CD4-positive, CD25-positive, alpha-beta regulatory T cell (primary cell): ENCODE measurements around the gene RYR2. TPM values are rescaled to one million over a fixed set of nuclear protein-coding genes. Genes with fewer than 3 reads are reported as not detected.

Experiments used
- ATAC-seq, 2 donors: fragments of 150-1000 bp; cut with Tn5 transposase; one replicate each; pipeline ENCODE4 v1.10.0; 2021; ENCODE audit warnings: low read depth in 2 of 2, moderate number of reproducible peaks in 2 of 2, moderate library complexity in 1 of 2
- DNase-seq, 3 donors: peaks; one replicate each; pipeline versions ENCODE4 v3.0.0 to v3.0.0-alpha.2; 2012 to 2022; ENCODE audit warnings: mixed read lengths in 1 of 3
- H3K27ac ChIP-seq: one replicate; pipeline ENCODE4 v1.7.0; 2013; ENCODE audit warnings: mild to moderate bottlenecking, low read length; ENCODE audit not compliant: insufficient read depth, poor library complexity, severe bottlenecking
- H3K27me3 ChIP-seq: one replicate; pipeline ENCODE4 v1.7.0; 2013; ENCODE audit warnings: low read length; ENCODE audit not compliant: control insufficient read depth, insufficient read depth
- H3K36me3 ChIP-seq: one replicate; pipeline ENCODE4 v1.7.0; 2013; ENCODE audit warnings: mild to moderate bottlenecking, low read length, moderate library complexity; ENCODE audit not compliant: control insufficient read depth, insufficient read depth
- H3K4me1 ChIP-seq: 2 replicates; pipeline ENCODE4 v1.7.0; 2013; ENCODE audit warnings: mild to moderate bottlenecking, low read length; ENCODE audit not compliant: insufficient read depth, control insufficient read depth, poor library complexity, severe bottlenecking
- H3K4me3 ChIP-seq: one replicate; pipeline ENCODE4 v1.7.0; 2013; ENCODE audit warnings: low read depth, mild to moderate bottlenecking, low read length, moderate library complexity
- H3K9me3 ChIP-seq, 2 experiments: 1 replicate in 1 of 2; 2 replicates in 1 of 2; pipeline ENCODE4 v1.7.0; 2013; ENCODE audit warnings: low read length in 2 of 2, mild to moderate bottlenecking in 1 of 2, moderate library complexity in 1 of 2; ENCODE audit not compliant: control insufficient read depth in 2 of 2
- H3K27ac Mint-ChIP-seq, 3 donors: one replicate each; pipeline ENCODE4 v1.8.0; 2020 to 2022; ENCODE audit warnings: mild to moderate bottlenecking in 3 of 3, mixed read lengths in 3 of 3, moderate library complexity in 2 of 3
- H3K27me3 Mint-ChIP-seq: one replicate; pipeline ENCODE4 v1.8.0; 2022; ENCODE audit warnings: mild to moderate bottlenecking, mixed read lengths
- H3K36me3 Mint-ChIP-seq: one replicate; pipeline ENCODE4 v1.8.0; 2020; ENCODE audit warnings: mixed read lengths
- H3K4me1 Mint-ChIP-seq, 4 donors: one replicate each; pipeline ENCODE4 v1.8.0; 2020 to 2022; ENCODE audit warnings: mixed read lengths in 4 of 4, mild to moderate bottlenecking in 1 of 4
- H3K4me3 Mint-ChIP-seq, 4 donors: one replicate each; pipeline ENCODE4 v1.8.0; 2020 to 2022; ENCODE audit warnings: mild to moderate bottlenecking in 4 of 4, mixed read lengths in 4 of 4, moderate library complexity in 3 of 4
- H3K9me3 Mint-ChIP-seq, 7 donors: one replicate each; pipeline ENCODE4 v1.8.0; 2020 to 2022; ENCODE audit warnings: mixed read lengths in 7 of 7, mild to moderate bottlenecking in 3 of 7, moderate library complexity in 2 of 7
- polyA plus RNA-seq, 4 donors: library from polyadenylated mRNA; unstranded; fragments of 300-500 nt; fragmentation: Illumina TruSeq; gene quantifications; one replicate each; pipeline ENCODE4 v1.2.3, GENCODE V29; 2021
- total RNA-seq: library from RNA; stranded (reverse); gene quantifications from one replicate; pipeline ENCODE4 v1.2.3, GENCODE V29; 2022

RYR2 gene
- total and polyA plus RNA-seq, 5 donors from 2014 or later = 0.02 to 0.40 TPM; not detected in 3

GRCh38 chr1:237296861-237297260, 254.9 kb downstream of the RYR2 start:
- Mint-ChIP-seq H3K27me3 (no peaks in the 10 kb centered on the region), H3K4me3 (no peak overlapping the region), H3K4me1 (no peaks in the 10 kb centered on the region), H3K9me3 (peaks cover 0 to 6% (median 2%) of the 10 kb centered on the region in 7 donors), H3K27ac (no peak overlapping the region), H3K36me3 (no peaks in the 10 kb centered on the region)
- Histone ChIP-seq H3K27ac (no peak overlapping the region), H3K4me1 (no peaks in the 10 kb centered on the region), H3K4me3 (no peak overlapping the region), H3K27me3 (no peaks in the 10 kb centered on the region), H3K9me3 (no peaks in the 10 kb centered on the region), H3K36me3 (no peaks in the 10 kb centered on the region)
- ATAC-seq (no peak), DNase-seq (no peak)

DNA sequence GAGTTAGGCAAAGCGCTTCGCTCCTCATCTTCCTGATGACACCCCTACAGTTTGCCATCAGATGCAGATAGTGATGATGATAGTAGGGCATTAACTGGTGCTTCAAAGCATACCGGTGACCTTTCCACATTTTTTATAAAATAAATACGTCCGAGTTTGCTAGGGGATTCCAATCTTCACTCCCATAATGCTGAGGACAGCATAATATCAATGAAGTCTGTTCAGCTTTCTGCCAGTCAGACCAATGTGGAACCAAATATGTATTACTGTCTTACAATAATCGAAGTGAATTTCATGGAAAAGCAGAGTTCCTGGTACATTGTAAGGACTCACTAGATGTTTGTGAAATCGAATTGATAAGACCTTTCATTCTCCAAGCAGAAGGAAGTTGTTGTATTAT, 258.7 kb downstream of the RYR2 start:
- Histone ChIP-seq H3K27ac (no peak overlapping the region), H3K36me3 (no peaks in the 10 kb centered on the region), H3K9me3 (no peaks in the 10 kb centered on the region), H3K4me3 (no peak overlapping the region), H3K4me1 (no peaks in the 10 kb centered on the region), H3K27me3 (no peaks in the 10 kb centered on the region)
- Mint-ChIP-seq H3K27ac (no peak overlapping the region), H3K36me3 (no peaks in the 10 kb centered on the region), H3K4me1 (no peaks in the 10 kb centered on the region), H3K27me3 (no peaks in the 10 kb centered on the region), H3K9me3 (peaks cover 0 to 6% (median 2%) of the 10 kb centered on the region in 7 donors), H3K4me3 (no peak overlapping the region)
- DNase-seq (no peak), ATAC-seq (no peak)

DNA sequence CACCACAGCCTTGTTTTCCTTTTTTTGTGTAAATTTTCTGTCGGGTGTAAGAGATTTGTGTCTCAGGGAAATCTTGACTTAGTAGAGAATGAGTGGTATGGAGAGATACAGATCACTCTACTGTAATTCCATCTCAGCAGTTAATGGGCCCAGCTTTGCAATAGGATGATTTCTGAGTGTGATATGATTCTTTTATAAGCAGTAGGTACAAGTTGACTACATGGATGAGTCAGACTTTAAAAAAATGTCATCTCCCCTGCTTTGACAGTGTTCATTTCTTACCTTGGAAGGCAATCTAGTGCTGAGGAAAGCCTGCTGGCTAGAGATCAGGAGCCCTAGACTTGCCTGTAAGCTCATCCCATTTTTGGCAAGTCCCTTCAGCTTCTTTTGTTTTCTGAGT, 261.9 kb downstream of the RYR2 start:
- Histone ChIP-seq H3K4me3 (no peak overlapping the region), H3K27me3 (no peaks in the 10 kb centered on the region), H3K27ac (no peak overlapping the region), H3K9me3 (no peaks in the 10 kb centered on the region), H3K4me1 (no peaks in the 10 kb centered on the region), H3K36me3 (no peaks in the 10 kb centered on the region)
- Mint-ChIP-seq H3K4me3 (no peak overlapping the region), H3K4me1 (no peaks in the 10 kb centered on the region), H3K36me3 (no peaks in the 10 kb centered on the region), H3K9me3 (peaks cover 0 to 4% (median 0%) of the 10 kb centered on the region in 7 donors), H3K27me3 (no peaks in the 10 kb centered on the region), H3K27ac (no peak overlapping the region)
- no peak for DNase-seq
- no peak for ATAC-seq

DNA sequence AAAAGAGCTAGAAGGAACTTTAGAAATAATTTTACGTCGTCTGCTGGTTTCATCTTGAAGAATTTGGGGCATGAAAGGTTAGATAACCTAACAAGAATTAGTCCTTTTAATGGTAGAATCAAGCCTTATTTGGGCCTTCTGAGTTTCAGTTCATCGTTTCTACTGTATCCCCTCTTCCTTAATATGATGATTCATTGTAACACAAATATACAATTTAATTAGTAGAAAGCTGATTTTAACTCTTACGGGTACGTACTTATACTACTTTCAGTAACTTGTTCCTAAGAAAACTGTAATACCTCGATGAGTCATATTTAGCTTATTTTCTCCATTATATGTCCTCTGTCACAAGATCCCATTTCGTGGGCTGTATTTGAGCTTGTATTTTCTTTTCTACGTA, 264.7 kb downstream of the RYR2 start:
- Mint-ChIP-seq H3K4me3 (no peak overlapping the region), H3K27me3 (no peaks in the 10 kb centered on the region), H3K4me1 (no peaks in the 10 kb centered on the region), H3K27ac (no peak overlapping the region), H3K9me3 (peaks cover 0 to 2% (median 0%) of the 10 kb centered on the region in 7 donors), H3K36me3 (no peaks in the 10 kb centered on the region)
- Histone ChIP-seq H3K4me3 (no peak overlapping the region), H3K27ac (no peak overlapping the region), H3K36me3 (no peaks in the 10 kb centered on the region), H3K4me1 (no peaks in the 10 kb centered on the region), H3K9me3 (no peaks in the 10 kb centered on the region), H3K27me3 (no peaks in the 10 kb centered on the region)
- DNase-seq (no peak), ATAC-seq (no peak)

DNA sequence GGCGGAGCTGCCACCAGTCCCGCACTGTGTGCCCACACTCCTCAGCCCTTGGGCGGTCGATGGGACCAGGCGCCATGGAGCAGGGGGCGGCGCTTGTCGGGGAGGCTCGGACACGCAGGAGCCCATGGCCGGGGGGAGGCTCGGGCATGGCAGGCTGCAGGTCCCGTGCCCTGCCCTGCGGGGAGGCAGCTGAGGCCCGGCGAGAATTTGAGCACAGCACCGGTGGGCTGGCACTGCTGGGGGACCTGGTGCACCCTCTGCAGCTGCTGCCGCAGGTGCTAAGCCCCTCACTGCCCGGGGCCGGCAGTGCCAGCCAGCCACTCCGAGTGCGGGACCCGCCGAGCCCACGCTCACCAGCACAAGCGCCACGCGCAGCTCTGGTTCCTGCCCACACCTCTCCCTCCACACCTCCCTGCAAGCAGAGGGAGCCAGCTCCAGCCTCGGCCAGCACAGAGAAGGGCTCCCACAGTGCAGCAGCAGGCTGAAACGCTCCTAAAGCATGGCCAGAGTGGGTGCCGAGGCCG, 267.7 kb downstream of the RYR2 start:
- no peaks in the 10 kb centered on the region for H3K36me3 Mint-ChIP-seq
- no peak overlapping the region for H3K27ac Mint-ChIP-seq
- H3K4me3 Mint-ChIP-seq = no peak overlapping the region
- no peak overlapping the region for H3K4me3 ChIP-seq
- DNase-seq = no peak
- H3K27me3 Mint-ChIP-seq = no peaks in the 10 kb centered on the region
- no peaks in the 10 kb centered on the region for H3K4me1 ChIP-seq
- no peaks in the 10 kb centered on the region for H3K4me1 Mint-ChIP-seq
- H3K27me3 ChIP-seq = no peaks in the 10 kb centered on the region
- ATAC-seq = no peak
- H3K9me3 ChIP-seq = no peaks in the 10 kb centered on the region
- H3K9me3 Mint-ChIP-seq = peaks cover 0 to 4% (median 0%) of the 10 kb centered on the region in 7 donors
- no peak overlapping the region for H3K27ac ChIP-seq
- H3K36me3 ChIP-seq = no peaks in the 10 kb centered on the region

GRCh38 chr1:237316352-237316751, 274.4 kb downstream of the RYR2 start:
- DNase-seq (no peak), ATAC-seq (no peak)
- Mint-ChIP-seq H3K4me1 (no peaks in the 10 kb centered on the region), H3K4me3 (no peak overlapping the region), H3K27ac (no peak overlapping the region), H3K27me3 (peaks cover 1% of the 10 kb centered on the region), H3K36me3 (no peaks in the 10 kb centered on the region), H3K9me3 (peaks cover 0 to 4% (median 0%) of the 10 kb centered on the region in 7 donors)
- Histone ChIP-seq H3K4me1 (no peaks in the 10 kb centered on the region), H3K9me3 (no peaks in the 10 kb centered on the region), H3K27me3 (no peaks in the 10 kb centered on the region), H3K27ac (no peak overlapping the region), H3K4me3 (no peak overlapping the region), H3K36me3 (no peaks in the 10 kb centered on the region)

- Mint-ChIP-seq H3K4me3 (no peak overlapping the region), H3K27ac (no peak overlapping the region), H3K36me3 (no peaks in the 10 kb centered on the region), H3K9me3 (peaks cover 0 to 3% (median 0%) of the 10 kb centered on the region in 7 donors), H3K27me3 (peaks cover 4% of the 10 kb centered on the region), H3K4me1 (no peaks in the 10 kb centered on the region)
- Histone ChIP-seq H3K4me3 (no peak overlapping the region), H3K36me3 (no peaks in the 10 kb centered on the region), H3K27me3 (no peaks in the 10 kb centered on the region), H3K4me1 (no peaks in the 10 kb centered on the region), H3K27ac (no peak overlapping the region), H3K9me3 (no peaks in the 10 kb centered on the region)
- DNase-seq = no peak
- no peak for ATAC-seq
Measured at GRCh38 chr1:237318748-237319147, 276.8 kb downstream of the RYR2 start.

DNA sequence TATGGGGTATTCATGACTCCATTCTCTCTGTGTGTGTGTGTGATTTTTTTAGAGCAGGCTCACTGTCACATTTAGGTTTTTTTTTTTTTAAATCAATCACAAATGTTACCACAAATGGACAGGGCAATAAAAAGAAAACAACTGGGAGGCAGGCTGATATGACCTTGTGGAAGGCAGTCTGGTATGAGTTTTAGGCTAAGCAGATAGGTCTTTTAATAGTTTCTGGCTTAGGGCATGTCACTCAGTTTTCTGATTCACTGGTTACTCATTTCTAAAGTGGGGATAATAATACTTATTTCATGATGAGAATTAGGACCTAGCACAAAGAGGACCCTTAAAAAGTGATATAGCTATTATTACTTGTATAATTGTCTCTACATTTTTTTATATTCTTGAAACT, 278.9 kb downstream of the RYR2 start:
- Histone ChIP-seq H3K9me3 (no peaks in the 10 kb centered on the region), H3K27me3 (no peaks in the 10 kb centered on the region), H3K27ac (no peak overlapping the region), H3K4me1 (no peaks in the 10 kb centered on the region), H3K36me3 (no peaks in the 10 kb centered on the region), H3K4me3 (no peak overlapping the region)
- H3K27ac Mint-ChIP-seq = no peak overlapping the region
- H3K9me3 Mint-ChIP-seq = peaks cover 0 to 4% (median 0%) of the 10 kb centered on the region in 7 donors
- no peak for DNase-seq
- no peak for ATAC-seq
- H3K4me3 Mint-ChIP-seq = no peak overlapping the region
- no peaks in the 10 kb centered on the region for H3K4me1 Mint-ChIP-seq
- no peaks in the 10 kb centered on the region for H3K36me3 Mint-ChIP-seq
- H3K27me3 Mint-ChIP-seq = peaks cover 4% of the 10 kb centered on the region
